Choroid plexus epithelial cell (primary cell): ENCODE data around the gene TOR2A.

ENCODE experiments used
- DNase-seq: peaks from one replicate; pipeline ENCODE4 v3.0.0-alpha.2; 2010; ENCODE audit warnings: low read depth
- H3K4me3 ChIP-seq: 2 replicates; pipeline ENCODE4 v1.5.1; 2011; ENCODE audit warnings: low read depth, mild to moderate bottlenecking, control low read depth, low read length, moderate library complexity
- CTCF ChIP-seq: conservative IDR thresholded peaks from 2 replicates; pipeline ENCODE4 v1.5.1; 2011; ENCODE audit warnings: low read depth, mild to moderate bottlenecking, control low read depth, inconsistent platforms, low read length, moderate library complexity

The TOR2A gene

GRCh38 chr9:127698386-127698785 is 36.7 kb downstream of the TOR2A start:
- no peak overlapping the region for H3K4me3 ChIP-seq
- no peak for TF ChIP-seq CTCF
- DNase-seq, result no peak

GRCh38 chr9:127697575-127697974 is 37.5 kb downstream of the TOR2A start:
- H3K4me3 ChIP-seq, result no peak overlapping the region
- DNase-seq, result no peak

GRCh38 chr9:127694890-127695720 is 40.0 kb downstream of the TOR2A start:
- TF ChIP-seq CTCF, result no peak
- H3K4me3 ChIP-seq, result no peak overlapping the region
- DNase-seq, result peak; percentile 23

More at GRCh38 chr9:127697575-127697974, 37.5 kb downstream of the TOR2A start:
- no peak for TF ChIP-seq CTCF

GRCh38 chr9:127693697-127694096 is 41.4 kb downstream of the TOR2A start:
- TF ChIP-seq CTCF, result no peak
- no peak for DNase-seq
- H3K4me3 ChIP-seq, result no peak overlapping the region

- no peak for TF ChIP-seq CTCF
- DNase-seq, result no peak
Measured at GRCh38 chr9:127693143-127693542, 42.0 kb downstream of the TOR2A start.

GRCh38 chr9:127692071-127692470 is 43.0 kb downstream of the TOR2A start:
- no peak for TF ChIP-seq CTCF
- DNase-seq, result no peak
- H3K4me3 ChIP-seq, result no peak overlapping the region

More at GRCh38 chr9:127693143-127693542, 42.0 kb downstream of the TOR2A start:
- H3K4me3 ChIP-seq, result no peak overlapping the region

GRCh38 chr9:127690735-127691134 is 44.4 kb downstream of the TOR2A start:
- H3K4me3 ChIP-seq, result no peak overlapping the region
- no peak for DNase-seq
- no peak for TF ChIP-seq CTCF
